Stromal cell of bone marrow (primary cell): ENCODE results near the gene ENPEP.

ENCODE experiments used
- DNase-seq: peaks from one replicate; pipeline ENCODE4 v3.0.0-alpha.2; 2012; ENCODE audit warnings: low read depth

The ENPEP gene

DNA sequence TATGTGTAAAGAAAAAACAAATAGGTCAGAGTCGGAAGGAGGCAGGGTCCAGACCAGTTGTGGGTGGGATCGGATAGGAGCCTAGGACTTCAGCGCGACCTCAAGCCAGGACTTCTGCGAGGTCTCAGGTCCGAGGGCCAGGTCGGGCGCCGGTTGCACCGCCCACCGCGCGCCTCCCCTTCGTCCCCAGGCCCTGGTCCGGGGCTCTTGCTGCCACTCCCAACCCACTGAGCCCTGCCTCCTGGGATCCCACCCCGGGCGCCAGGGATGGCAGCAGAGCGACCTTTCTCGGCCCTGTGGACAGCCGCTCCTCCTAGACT, 134.6 kb downstream of the ENPEP start:
- no peak for DNase-seq

DNA sequence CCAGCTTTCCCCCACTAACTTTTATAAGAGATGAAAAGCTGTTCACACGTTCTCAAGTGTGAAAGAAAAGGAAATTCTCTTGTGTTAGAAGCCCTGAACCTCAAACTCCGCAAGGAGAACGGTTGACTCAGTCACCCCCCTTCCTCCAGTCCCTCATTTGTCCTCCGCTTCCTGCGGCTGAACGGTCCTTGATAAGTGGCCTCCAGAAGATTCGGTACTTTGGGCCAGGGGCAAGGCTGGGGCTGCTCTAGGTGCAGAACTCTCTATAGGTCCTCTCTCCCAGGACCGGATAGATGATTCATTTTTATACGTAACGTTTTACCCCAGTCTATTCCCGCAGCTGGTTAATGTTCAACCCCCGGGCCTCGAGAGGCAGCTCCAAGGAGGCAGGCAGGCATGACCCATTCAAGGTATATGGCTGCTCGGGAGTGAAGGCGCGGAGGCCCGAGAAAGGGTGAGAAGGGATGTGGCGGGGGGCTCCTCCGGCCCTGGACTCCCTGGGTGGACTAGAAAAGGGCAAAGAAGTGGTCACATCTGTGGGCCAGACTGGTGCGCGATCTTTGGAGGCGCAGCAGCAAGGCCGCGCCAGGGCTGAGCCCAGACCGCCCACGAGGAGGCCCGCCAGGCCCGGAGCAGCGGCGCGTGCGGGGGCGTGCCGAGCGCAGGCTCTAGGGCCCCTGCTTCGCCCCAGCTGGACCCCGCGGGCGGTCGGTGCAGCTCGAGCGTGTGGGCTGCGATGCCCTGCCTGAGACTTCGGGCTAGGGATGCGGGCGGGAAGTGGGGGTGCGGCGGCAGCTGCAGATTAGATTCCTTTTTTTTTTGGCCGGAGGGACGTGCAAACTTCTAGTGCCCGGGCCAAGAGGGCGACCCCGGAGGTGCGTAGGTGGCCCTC, 135.2 kb downstream of the ENPEP start:
- no peak for DNase-seq

DNA sequence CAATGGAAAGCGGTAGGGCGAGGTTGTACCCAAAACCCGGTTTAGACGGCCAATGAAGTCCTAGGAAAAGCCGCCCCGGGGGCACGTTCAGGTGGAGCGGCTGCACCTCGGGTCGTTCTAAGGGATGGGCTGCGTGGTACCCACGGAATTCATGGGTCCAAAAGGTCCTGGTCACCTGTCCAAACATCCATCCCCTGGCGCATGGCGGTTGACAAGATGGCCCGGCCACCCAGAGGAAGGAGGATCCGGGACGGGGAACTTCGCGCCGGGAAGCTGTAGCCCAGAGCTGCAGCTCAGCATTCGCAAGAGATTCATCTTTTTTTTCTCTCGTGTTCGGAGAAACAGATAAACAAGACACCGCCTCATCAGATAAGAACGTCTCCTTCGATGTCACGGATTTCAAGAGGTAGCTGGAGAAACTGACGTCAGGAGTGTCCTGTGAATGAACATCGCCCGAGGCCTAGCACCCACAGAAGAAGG, 136.1 kb downstream of the ENPEP start:
- DNase-seq, result no peak

DNA sequence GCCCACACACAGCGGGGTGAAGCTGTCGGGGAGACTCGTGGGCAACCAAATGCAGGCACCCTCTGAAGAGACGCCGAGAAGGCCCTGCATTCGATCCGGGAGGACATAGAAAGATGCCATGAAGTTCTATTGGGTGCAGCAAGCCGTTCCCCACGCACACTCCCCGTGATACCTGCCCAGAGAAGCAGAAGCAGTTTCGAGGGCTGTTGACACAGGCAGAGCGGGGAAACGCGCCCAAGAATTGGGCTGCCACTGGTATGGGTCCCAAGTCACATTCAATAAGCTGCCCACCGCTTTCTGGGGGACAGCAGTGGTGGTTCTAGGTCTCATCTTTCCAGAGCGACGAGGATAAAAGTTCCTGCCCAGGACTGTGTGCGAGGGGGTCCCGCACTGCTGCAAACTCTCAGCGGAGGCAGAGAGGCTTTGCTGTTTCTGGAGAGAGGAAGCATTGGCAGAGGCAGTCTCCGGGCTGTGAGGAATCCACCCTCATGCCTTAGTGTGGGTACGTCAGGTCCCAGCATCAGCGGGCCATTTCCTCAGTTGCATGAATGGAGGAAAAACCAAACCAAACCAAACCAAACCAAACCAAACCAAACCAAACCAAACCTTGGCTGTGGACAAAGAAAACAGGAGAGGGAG, 136.8 kb downstream of the ENPEP start:
- no peak for DNase-seq

DNA sequence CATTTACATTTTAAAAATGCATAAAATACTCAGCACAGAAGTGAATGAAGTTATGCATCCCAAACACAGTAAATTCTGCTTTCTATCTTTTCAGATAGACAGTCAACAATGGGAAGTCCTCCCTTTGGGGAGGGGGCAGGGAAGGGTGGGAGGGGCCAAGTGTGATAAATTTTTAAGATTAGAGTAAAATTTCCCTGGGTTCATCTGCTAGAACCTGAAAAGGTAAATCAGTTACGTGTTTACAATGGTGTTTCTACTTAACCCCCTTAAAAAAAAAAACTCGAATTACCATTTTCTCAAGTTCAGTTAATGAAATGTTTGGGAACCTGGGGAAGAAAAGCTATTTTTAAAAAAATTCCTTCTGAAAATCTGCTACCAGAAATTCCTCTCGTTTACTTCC, 137.8 kb downstream of the ENPEP start:
- no peak for DNase-seq

DNA sequence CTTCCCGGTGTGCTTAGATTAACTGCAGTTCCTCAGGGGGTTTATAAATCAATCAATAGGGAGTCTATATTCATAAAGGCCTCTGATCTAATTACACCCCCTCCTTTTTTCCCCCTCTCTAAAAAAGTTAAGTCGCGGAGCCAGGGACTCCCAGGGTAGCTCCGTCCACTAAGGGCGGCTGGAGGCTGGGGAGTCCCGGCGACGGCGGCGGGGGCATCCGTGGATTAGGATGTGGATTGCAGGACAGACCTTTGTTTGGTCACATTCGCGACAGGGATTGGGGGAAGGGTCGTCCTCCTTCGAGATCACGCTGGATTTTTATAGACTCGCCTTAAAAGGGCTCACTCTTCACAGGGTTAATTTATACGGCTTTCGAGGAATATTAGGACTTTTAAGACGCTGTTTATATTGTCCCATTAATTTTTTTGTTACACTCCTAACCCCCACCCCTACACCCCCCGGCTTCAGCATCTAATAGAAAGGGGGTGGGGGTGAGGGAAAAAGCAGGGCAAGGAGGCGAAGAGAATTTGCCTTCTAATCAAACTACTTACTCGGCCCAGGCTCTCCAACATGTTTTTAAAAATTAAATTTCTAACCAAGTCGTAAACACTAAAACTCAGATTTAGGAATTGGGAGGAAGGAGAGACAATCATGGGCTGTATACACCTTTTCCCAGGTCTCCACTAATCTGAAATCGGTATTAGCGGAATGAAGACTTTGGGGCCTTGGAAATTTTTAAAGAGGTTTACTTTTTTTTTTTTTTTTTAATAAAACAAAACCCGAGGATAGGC, 138.4 kb downstream of the ENPEP start:
- no peak for DNase-seq
